Common myeloid progenitor, CD34-positive (primary cell): ENCODE results near the gene BDNF.
A peak's percentile ranks its signal among the peaks of the same experiment; 100 is the strongest.

Source experiments
- CTCF ChIA-PET: fragments of 350-600 bp; sonication (Branson Sonifier 250); formaldehyde crosslinking; loops from one replicate; lab custom pipeline; 2021; ENCODE audit warnings: antibody characterized with exemption; lab: Charles Lee
- POLR2A ChIA-PET: fragments of 350-600 bp; sonication (Branson Sonifier 250); formaldehyde crosslinking; loops from one replicate; lab custom pipeline; 2021; ENCODE audit warnings: antibody characterized with exemption; lab: Charles Lee
- DNase-seq, 3 donors: peaks; one replicate each; pipeline versions ENCODE4 v3.0.0 to v3.0.0-alpha.2; 2013
- H3K27ac ChIP-seq, 2 experiments: 1 replicate in 1 of 2; 2 replicates in 1 of 2; pipeline ENCODE4 v1.7.0; 2013; ENCODE audit warnings: inconsistent platforms in 2 of 2, low read length in 2 of 2, mild to moderate bottlenecking in 2 of 2, low read depth in 1 of 2, moderate library complexity in 1 of 2; ENCODE audit not compliant: severe bottlenecking in 2 of 2, insufficient read depth in 1 of 2, poor library complexity in 1 of 2
- H3K27me3 ChIP-seq, 5 experiments: replicated peaks in 2 of 5; 1 replicate in 3 of 5; 2 replicates in 2 of 5; pipeline versions ENCODE4 v1.6.1 to v1.7.0; 2013; ENCODE audit warnings: low read length in 4 of 5, mild to moderate bottlenecking in 2 of 5, moderate library complexity in 2 of 5, inconsistent platforms in 1 of 5; ENCODE audit not compliant: insufficient read depth in 5 of 5, control insufficient read depth in 4 of 5
- H3K36me3 ChIP-seq, 4 experiments: 1 replicate in 2 of 4; 2 replicates in 2 of 4; pipeline versions ENCODE4 v1.6.1 to v1.7.0; 2013; ENCODE audit warnings: low read length in 3 of 4, control low read depth in 1 of 4, mild to moderate bottlenecking in 1 of 4; ENCODE audit not compliant: control insufficient read depth in 4 of 4, insufficient read depth in 4 of 4
- H3K4me1 ChIP-seq, 4 experiments: 1 replicate in 3 of 4; 2 replicates in 1 of 4; pipeline versions ENCODE4 v1.6.1 to v1.7.1; 2013; ENCODE audit warnings: low read length in 3 of 4, mild to moderate bottlenecking in 3 of 4, control low read depth in 1 of 4, inconsistent platforms in 1 of 4, moderate library complexity in 1 of 4; ENCODE audit not compliant: control insufficient read depth in 4 of 4, insufficient read depth in 4 of 4; ENCODE audit errors: control extremely low read depth in 1 of 4
- H3K4me3 ChIP-seq, 7 experiments: 1 replicate in 4 of 7; 2 replicates in 3 of 7; pipeline versions ENCODE4 v1.5.1 to v1.7.0; 2013; ENCODE audit warnings: mild to moderate bottlenecking in 7 of 7, low read length in 6 of 7, moderate library complexity in 6 of 7, inconsistent platforms in 2 of 7, low read depth in 2 of 7, control low read depth in 1 of 7; ENCODE audit not compliant: insufficient read depth in 4 of 7, control insufficient read depth in 1 of 7; ENCODE audit errors: extremely low read depth in 1 of 7
- H3K9me3 ChIP-seq, 5 experiments: 1 replicate in 4 of 5; 2 replicates in 1 of 5; pipeline versions ENCODE4 v1.6.1 to v1.7.1; 2013; ENCODE audit warnings: low read length in 4 of 5, mild to moderate bottlenecking in 2 of 5, inconsistent platforms in 1 of 5, low read depth in 1 of 5, moderate library complexity in 1 of 5; ENCODE audit not compliant: control insufficient read depth in 4 of 5, insufficient read depth in 2 of 5; ENCODE audit errors: control extremely low read depth in 1 of 5
- WGBS: methylation state at CpG from one replicate; pipeline ENCODE4 v1.1.5; 2013; ENCODE audit not compliant: insufficient coverage; 5-methylcytosine and 5-hydroxymethylcytosine counted together

BDNF gene

GRCh38 chr11:27722953-27723344, 22.7 kb upstream of the BDNF start:
- CTCF ChIA-PET = interaction anchor here (1.2 kb wide), 1 partner anchor 12 kb away, joined by 3 read pairs; no protein-coding TSS in a partner anchor
- 9% methylated on average over 13 of the region's 18 CpGs for WGBS

GRCh38 chr11:27722117-27722952, 22.1 kb upstream of the BDNF start:
- 0% methylated on average over 32 of the region's 60 CpGs for WGBS
- POLR2A ChIA-PET = no interaction called here

More at GRCh38 chr11:27722953-27723344, 22.7 kb upstream of the BDNF start:
- H3K27ac ChIP-seq = no peak overlapping the region
- H3K4me1 ChIP-seq = peaks cover 0 to 26% (median 16%) of the 10 kb centered on the region in 4 experiments
- POLR2A ChIA-PET = no interaction called here
- peaks cover 14 to 75% (median 32%) of the 10 kb centered on the region in 5 experiments for H3K27me3 ChIP-seq
- H3K36me3 ChIP-seq = no peaks in the 10 kb centered on the region
- H3K4me3 ChIP-seq = peak overlapping the region in 2 of 7 experiments; percentile 20 to 51
- peaks cover 0 to 7% (median 6%) of the 10 kb centered on the region in 5 experiments for H3K9me3 ChIP-seq
- peak in 2 of 3 donors; percentile 19 to 26 for DNase-seq

GRCh38 chr11:27721264-27722116, 21.2 kb upstream of the BDNF start:
- Histone ChIP-seq H3K9me3 (peaks cover 0 to 7% (median 6%) of the 10 kb centered on the region in 5 experiments), H3K27ac (no peak overlapping the region), H3K4me3 (peak overlapping the region in 6 of 7 experiments; percentile 0 to 61 (median 38)), H3K36me3 (no peaks in the 10 kb centered on the region), H3K27me3 (peaks cover 27 to 84% (median 30%) of the 10 kb centered on the region in 5 experiments), H3K4me1 (peaks cover 0 to 26% (median 16%) of the 10 kb centered on the region in 4 experiments)
- ChIA-PET POLR2A (no interaction called here), CTCF (interaction anchor here (0.7 to 1.2 kb wide), 2 partner anchors 10 to 973 kb away, joined by 3 read pairs; no protein-coding TSS in a partner anchor)
- WGBS = 6% methylated on average over 32 of the region's 37 CpGs
- peak in 2 of 3 donors; percentile 53 to 68 for DNase-seq

More at GRCh38 chr11:27722117-27722952, 22.1 kb upstream of the BDNF start:
- peaks cover 0 to 26% (median 16%) of the 10 kb centered on the region in 4 experiments for H3K4me1 ChIP-seq
- H3K27me3 ChIP-seq = peaks cover 20 to 81% (median 33%) of the 10 kb centered on the region in 5 experiments
- DNase-seq = peak in 2 of 3 donors; percentile 75 to 76
- H3K36me3 ChIP-seq = no peaks in the 10 kb centered on the region
- CTCF ChIA-PET = interaction anchor here (1.2 kb wide), 1 partner anchor 11 kb away, joined by 3 read pairs; no protein-coding TSS in a partner anchor
- H3K9me3 ChIP-seq = peaks cover 0 to 7% (median 6%) of the 10 kb centered on the region in 5 experiments
- H3K27ac ChIP-seq = no peak overlapping the region
- peak overlapping the region in 6 of 7 experiments; percentile 16 to 61 (median 38) for H3K4me3 ChIP-seq

GRCh38 chr11:27720277-27720830, 20.1 kb upstream of the BDNF start:
- ChIA-PET POLR2A (no interaction called here), CTCF (interaction anchor here (1.8 kb wide), 1 partner anchor 16 kb away, joined by 6 read pairs; no protein-coding TSS in a partner anchor)
- peak; percentile 42 to 83 (median 80) for DNase-seq
- peaks cover 0 to 7% (median 6%) of the 10 kb centered on the region in 5 experiments for H3K9me3 ChIP-seq
- no peaks in the 10 kb centered on the region for H3K36me3 ChIP-seq
- no peak overlapping the region for H3K27ac ChIP-seq
- peaks cover 27 to 93% (median 30%) of the 10 kb centered on the region in 5 experiments for H3K27me3 ChIP-seq
- peaks cover 0 to 26% (median 16%) of the 10 kb centered on the region in 4 experiments for H3K4me1 ChIP-seq
- H3K4me3 ChIP-seq = no peak overlapping the region
- WGBS = 11% methylated on average over 17 of the region's 25 CpGs

GRCh38 chr11:27719546-27719925, 19.3 kb upstream of the BDNF start:
- DNase-seq = no peak
- peaks cover 0 to 26% (median 16%) of the 10 kb centered on the region in 4 experiments for H3K4me1 ChIP-seq
- ChIA-PET CTCF (interaction anchor here (1.8 kb wide), 1 partner anchor 15 kb away, joined by 6 read pairs; no protein-coding TSS in a partner anchor), POLR2A (no interaction called here)
- H3K27me3 ChIP-seq = peaks cover 24 to 95% (median 31%) of the 10 kb centered on the region in 5 experiments
- no peak overlapping the region for H3K4me3 ChIP-seq
- no peak overlapping the region for H3K27ac ChIP-seq
- peaks cover 0 to 7% (median 6%) of the 10 kb centered on the region in 5 experiments for H3K9me3 ChIP-seq
- no peaks in the 10 kb centered on the region for H3K36me3 ChIP-seq
- 0% methylated on average over 4 of the region's 16 CpGs for WGBS

- Histone ChIP-seq H3K27ac (no peak overlapping the region), H3K4me3 (peak overlapping the region in 1 of 7 experiments; percentile 7), H3K36me3 (no peaks in the 10 kb centered on the region), H3K27me3 (peaks cover 20 to 96% (median 31%) of the 10 kb centered on the region in 5 experiments), H3K9me3 (peaks cover 0 to 7% (median 6%) of the 10 kb centered on the region in 5 experiments), H3K4me1 (peaks cover 0 to 26% (median 16%) of the 10 kb centered on the region in 4 experiments)
- 3% methylated on average over 39 of the region's 52 CpGs for WGBS
- POLR2A ChIA-PET = no interaction called here
- CTCF ChIA-PET = interaction anchor here (1.0 to 1.8 kb wide), 2 partner anchors 14 to 16 kb away, joined by 3 to 6 read pairs; no protein-coding TSS in a partner anchor
- no peak for DNase-seq
These were observed 18.7 kb upstream of the BDNF start for GRCh38 chr11:27718863-27719545.
